Measurements from ENCODE around the gene CABYR.

Gene CABYR

GRCh38 chr18:24196764-24197163 is 57.9 kb downstream of the CABYR start (continued):
- TF ChIP-seq ZNF488 (tag by site-specific recombination; IDR thresholded peaks at IDR 0.05): no peak
- TF ChIP-seq ZNF423 (tag by site-specific recombination; IDR thresholded peaks at IDR 0.05): no peak
- no peak for TF ChIP-seq ZNF521 (tag by site-specific recombination; IDR thresholded peaks at IDR 0.05)
- TF ChIP-seq ZNF449 (tag by site-specific recombination; IDR thresholded peaks at IDR 0.05): no peak
- TF ChIP-seq FEZF1 (tag by site-specific recombination; IDR thresholded peaks at IDR 0.05): no peak
- no peak for TF ChIP-seq GLI2 (tag by site-specific recombination; IDR thresholded peaks at IDR 0.05; ENCODE audit: borderline replicate concordance, low read depth)
- TF ChIP-seq ZNF132 (tag by site-specific recombination; IDR thresholded peaks at IDR 0.05; ENCODE audit: borderline replicate concordance): no peak

- TF ChIP-seq ZNF639 (tag by site-specific recombination; IDR thresholded peaks at IDR 0.05) (no peak), HIC1 (tag by site-specific recombination; IDR thresholded peaks at IDR 0.05) (no peak)
- Histone ChIP-seq H3K4me1 (ENCODE audit: control insufficient read depth, insufficient read depth, low read length) (no peaks in the 10 kb centered on the region), H3K27ac (ENCODE audit: extremely low read depth, low read depth, low read length) (no peak overlapping the region), H3K36me3 (ENCODE audit: control insufficient read depth in 2 of 2, insufficient read depth in 1 of 2, low read length in 2 of 2) (no peaks in the 10 kb centered on the region), H3K9me3 (ENCODE audit: control insufficient read depth, insufficient read depth, low read depth, low read length) (no peaks in the 10 kb centered on the region), H3K4me3 (ENCODE audit: low read depth, low read length) (no peak overlapping the region)
- POLR2A ChIA-PET: no interaction called here
- CTCF ChIA-PET: interaction anchor here (0.7 to 1.2 kb wide), 2 partner anchors 21 to 37 kb away, joined by 3 to 4 read pairs; no protein-coding TSS in a partner anchor
These were observed 58.5 kb downstream of the CABYR start for GRCh38 chr18:24197412-24197811.

- ChIA-PET CTCF (interaction anchor here (1.2 kb wide), 1 partner anchor 22 kb away, joined by 4 read pairs; no protein-coding TSS in a partner anchor), POLR2A (interaction anchor here (0.7 kb wide), 1 partner anchor 58 kb away, joined by 5 read pairs; no protein-coding TSS in a partner anchor)
- no peak for TF ChIP-seq ZBTB1 (tag by site-specific recombination; IDR thresholded peaks at IDR 0.05)
- no peak for TF ChIP-seq ZNF394 (tag by site-specific recombination; IDR thresholded peaks at IDR 0.05; ENCODE audit: borderline replicate concordance)
- peak; percentile 20; the same call in 1 of the 2 replicates for TF ChIP-seq ZFHX2 (tag by site-specific recombination; conservative IDR thresholded peaks at IDR 0.05)
- no peak for TF ChIP-seq KLF7 (tag by site-specific recombination; IDR thresholded peaks at IDR 0.05; ENCODE audit: borderline replicate concordance)
- Histone ChIP-seq H3K4me3 (ENCODE audit: low read depth, low read length) (no peak overlapping the region), H3K36me3 (ENCODE audit: control insufficient read depth in 2 of 2, insufficient read depth in 1 of 2, low read length in 2 of 2) (no peaks in the 10 kb centered on the region), H3K27ac (ENCODE audit: extremely low read depth, low read depth, low read length) (no peak overlapping the region), H3K4me1 (ENCODE audit: control insufficient read depth, insufficient read depth, low read length) (no peaks in the 10 kb centered on the region), H3K9me3 (ENCODE audit: control insufficient read depth, insufficient read depth, low read depth, low read length) (no peaks in the 10 kb centered on the region)
These were observed 59.6 kb downstream of the CABYR start for GRCh38 chr18:24198461-24198860.
